Loucy (cell line): ENCODE results near the gene SLC17A9.

Source experiments
- EZH2phosphoT487 ChIP-seq: fragments of 200-600 bp; IDR thresholded peaks from 2 replicates; pipeline ENCODE4 v1.6.1; 2018; ENCODE audit warnings: antibody characterized with exemption, mild to moderate bottlenecking, moderate library complexity, borderline replicate concordance
- TF ChIP-seq, protein P1 (sequence below): fragments of 200-600 bp; sonication (generic); conservative IDR thresholded peaks from 2 replicates; pipeline ENCODE4 v1.5.1; 2014; ENCODE audit warnings: mild to moderate bottlenecking, antibody characterized with exemption, low read length

DNA sequence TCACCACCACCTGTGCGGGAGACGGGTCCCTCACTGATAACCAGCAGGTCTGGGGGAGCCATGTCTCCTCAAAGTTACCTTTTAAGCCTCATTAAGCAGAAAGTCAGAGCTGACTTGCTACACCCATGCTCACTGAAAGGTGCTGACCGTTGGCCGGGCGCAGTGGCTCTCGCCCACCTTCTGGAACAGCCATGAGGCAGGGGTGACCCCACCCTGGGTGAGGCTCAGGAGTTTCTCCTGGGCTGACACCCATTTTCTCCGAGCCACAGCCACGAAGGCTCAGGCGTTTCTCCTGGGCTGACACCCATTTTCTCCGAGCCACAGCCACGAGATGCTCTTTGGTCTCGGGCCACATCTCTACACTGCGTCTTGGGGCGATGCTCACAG is 44.1 kb downstream of the SLC17A9 start:
- TF ChIP-seq, protein P1, sequence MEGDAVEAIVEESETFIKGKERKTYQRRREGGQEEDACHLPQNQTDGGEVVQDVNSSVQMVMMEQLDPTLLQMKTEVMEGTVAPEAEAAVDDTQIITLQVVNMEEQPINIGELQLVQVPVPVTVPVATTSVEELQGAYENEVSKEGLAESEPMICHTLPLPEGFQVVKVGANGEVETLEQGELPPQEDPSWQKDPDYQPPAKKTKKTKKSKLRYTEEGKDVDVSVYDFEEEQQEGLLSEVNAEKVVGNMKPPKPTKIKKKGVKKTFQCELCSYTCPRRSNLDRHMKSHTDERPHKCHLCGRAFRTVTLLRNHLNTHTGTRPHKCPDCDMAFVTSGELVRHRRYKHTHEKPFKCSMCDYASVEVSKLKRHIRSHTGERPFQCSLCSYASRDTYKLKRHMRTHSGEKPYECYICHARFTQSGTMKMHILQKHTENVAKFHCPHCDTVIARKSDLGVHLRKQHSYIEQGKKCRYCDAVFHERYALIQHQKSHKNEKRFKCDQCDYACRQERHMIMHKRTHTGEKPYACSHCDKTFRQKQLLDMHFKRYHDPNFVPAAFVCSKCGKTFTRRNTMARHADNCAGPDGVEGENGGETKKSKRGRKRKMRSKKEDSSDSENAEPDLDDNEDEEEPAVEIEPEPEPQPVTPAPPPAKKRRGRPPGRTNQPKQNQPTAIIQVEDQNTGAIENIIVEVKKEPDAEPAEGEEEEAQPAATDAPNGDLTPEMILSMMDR, result no peak
- no peak for TF ChIP-seq EZH2phosphoT487
